ENCODE results near the gene CDC40. TPM values are rescaled to one million over a fixed set of nuclear protein-coding genes. Genes with fewer than 3 reads are reported as not detected.
"Not testable (repeated sequence)": the region's sequence is repeated elsewhere in the genome, so short reads cannot be mapped to it uniquely, and the experiment has no call there.

Gene CDC40
- total and polyA plus RNA-seq, 11 donors: 5.8 to 23.5 (median 13.8) TPM

- no peak overlapping the region for H3K27ac ChIP-seq
- 81 to 94% (median 88%) methylated on average over 2 of the region's 2 CpGs for WGBS, 4 donors
Observed at GRCh38 chr6:110232450-110232849, 52.2 kb downstream of the CDC40 start.

GRCh38 chr6:110233770-110234374, 53.6 kb downstream of the CDC40 start:
- H3K27ac ChIP-seq: peak overlapping the region in 4 of 12 donors; percentile 14 to 75 (median 34)
- TF ChIP-seq CTCF (IDR thresholded peaks at IDR 0.05): no peak
- TF ChIP-seq POLR2A (IDR thresholded peaks at IDR 0.05): no peak
- peaks cover 0 to 20% (median 7%) of the 10 kb centered on the region in 12 donors for H3K4me1 ChIP-seq
- intact Hi-C loops (cut with DNase I): no loop called here
- WGBS, 4 donors: 90 to 98% (median 93%) methylated on average over 2 of the region's 2 CpGs
- DNase-seq: no peak
- peak overlapping the region in 2 of 12 donors; percentile 4 to 14 for H3K4me3 ChIP-seq
- peak in 3 of 4 donors; percentile 36 to 75 (median 61) for ATAC-seq
- peaks cover 0 to 45% (median 16%) of the 10 kb centered on the region in 9 donors for H3K36me3 ChIP-seq
- H3K27me3 ChIP-seq: no peaks in the 10 kb centered on the region
- no peaks in the 10 kb centered on the region for H3K9me3 ChIP-seq

More at GRCh38 chr6:110232450-110232849, 52.2 kb downstream of the CDC40 start:
- intact Hi-C loops (cut with DNase I): no loop called here
- ATAC-seq (no peak), DNase-seq (no peak)
- Histone ChIP-seq H3K9me3 (no peaks in the 10 kb centered on the region), H3K27me3 (no peaks in the 10 kb centered on the region), H3K4me3 (no peak overlapping the region), H3K4me1 (peaks cover 0 to 20% (median 7%) of the 10 kb centered on the region in 12 donors), H3K36me3 (peaks cover 0 to 54% (median 30%) of the 10 kb centered on the region in 9 donors)
- TF ChIP-seq POLR2A (IDR thresholded peaks at IDR 0.05) (no peak), CTCF (IDR thresholded peaks at IDR 0.05) (no peak)

- ATAC-seq; H3K27ac ChIP-seq; intact Hi-C loops (cut with DNase I); DNase-seq; H3K27me3 ChIP-seq; H3K4me3 ChIP-seq; H3K9me3 ChIP-seq: not testable (repeated sequence)
- H3K36me3 ChIP-seq: peaks cover 0 to 27% (median 7%) of the 10 kb centered on the region in 9 donors
- WGBS, 4 donors: 96 to 100% (median 98%) methylated on average over 1 of the region's 1 CpG
- H3K4me1 ChIP-seq: peaks cover 0 to 20% (median 7%) of the 10 kb centered on the region in 12 donors
Observed at GRCh38 chr6:110236007-110236406, 55.8 kb downstream of the CDC40 start.

- DNase-seq: no peak
- Histone ChIP-seq H3K9me3 (no peaks in the 10 kb centered on the region), H3K27me3 (no peaks in the 10 kb centered on the region), H3K4me1 (peaks cover 0 to under 1% (median 0%) of the 10 kb centered on the region in 12 donors), H3K27ac (no peak overlapping the region), H3K36me3 (peaks cover 0 to 27% (median 5%) of the 10 kb centered on the region in 9 donors), H3K4me3 (no peak overlapping the region)
- no peak for TF ChIP-seq CTCF (IDR thresholded peaks at IDR 0.05)
- ATAC-seq: no peak
- 92 to 100% (median 97%) methylated on average over 1 of the region's 1 CpG for WGBS, 4 donors
- intact Hi-C loops (cut with DNase I): no loop called here
Observed at GRCh38 chr6:110239526-110240274, 59.5 kb downstream of the CDC40 start.

- 82 to 89% (median 87%) methylated on average over 3 of the region's 3 CpGs for WGBS, 4 donors
- H3K27me3 ChIP-seq; H3K4me1 ChIP-seq; H3K27ac ChIP-seq; DNase-seq; intact Hi-C loops (cut with DNase I); ATAC-seq; H3K4me3 ChIP-seq; H3K9me3 ChIP-seq: not testable (repeated sequence)
- H3K36me3 ChIP-seq: peaks cover 0 to 12% (median 0%) of the 10 kb centered on the region in 9 donors
Observed at GRCh38 chr6:110244621-110245020, 64.4 kb downstream of the CDC40 start.

Measured in heart left ventricle (tissue), 16 donors.